ENCODE data around the gene TMEM88. TPM values are rescaled to one million over a fixed set of nuclear protein-coding genes. Genes with fewer than 3 reads are reported as not detected.
A peak's percentile ranks its signal among the peaks of the same experiment; 100 is the strongest.

Gene TMEM88
- total RNA-seq, 1 donor from 2014 or later = 7.1 TPM

DNA sequence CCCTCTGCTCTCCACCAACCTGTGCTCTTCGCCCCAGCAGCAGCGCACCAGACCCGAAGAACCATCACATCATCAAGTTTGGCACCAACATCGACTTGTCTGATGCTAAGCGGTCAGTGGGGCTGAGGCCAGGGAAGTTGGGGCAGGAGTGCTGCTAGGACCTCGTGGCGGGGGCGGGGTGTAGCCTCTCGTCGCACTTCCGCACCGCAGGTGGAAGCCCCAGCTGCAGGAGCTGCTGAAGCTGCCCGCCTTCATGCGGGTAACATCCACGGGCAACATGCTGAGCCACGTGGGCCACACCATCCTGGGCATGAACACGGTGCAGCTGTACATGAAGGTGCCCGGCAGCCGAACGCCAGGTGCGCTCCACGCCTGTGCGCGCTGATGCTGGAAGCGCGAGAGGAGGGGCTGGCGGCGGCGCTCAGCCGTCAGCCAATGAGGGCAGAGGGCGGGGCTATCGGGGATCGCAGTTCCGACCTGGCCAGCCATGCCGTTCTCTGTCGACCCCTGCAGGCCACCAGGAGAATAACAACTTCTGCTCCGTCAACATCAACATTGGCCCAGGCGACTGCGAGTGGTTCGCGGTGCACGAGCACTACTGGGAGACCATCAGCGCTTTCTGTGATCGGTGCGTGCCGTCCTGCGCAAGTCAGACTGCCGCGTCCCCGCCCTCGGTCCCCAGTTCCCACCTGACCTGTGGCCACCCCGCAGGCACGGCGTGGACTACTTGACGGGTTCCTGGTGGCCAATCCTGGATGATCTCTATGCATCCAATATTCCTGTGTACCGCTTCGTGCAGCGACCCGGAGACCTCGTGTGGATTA, 3.2 kb upstream of the TMEM88 start:
- DNase-seq = peak; percentile 92
- H3K4me1 Mint-ChIP-seq = peaks cover 37% of the 10 kb centered on the region
- peak overlapping the region; percentile 71 for H3K27ac Mint-ChIP-seq
- ChIA-PET POLR2A (interaction anchor here (1.3 to 3.9 kb wide), 5 partner anchors 10 to 166 kb away, joined by 4 to 35 read pairs (median 8); partner anchors contain the start of gene KDM6B), CTCF (interaction anchor here (1.0 to 3.2 kb wide), 9 partner anchors 9 to 164 kb away, joined by 3 to 35 read pairs (median 5); partner anchors contain the start of genes KDM6B and TP53)
- H3K4me3 Mint-ChIP-seq = peak overlapping the region; percentile 62
- peaks cover 63% of the 10 kb centered on the region for H3K36me3 Mint-ChIP-seq (ENCODE audit: low read depth)
- intact Hi-C loops (cut with micrococcal nuclease) = loop anchor here (1.0 to 10.0 kb wide), 5 partner anchors 10 to 373 kb away; partner anchors contain the start of gene KDM6B
- H3K27me3 Mint-ChIP-seq = no peaks in the 10 kb centered on the region
- no peaks in the 10 kb centered on the region for H3K9me3 Mint-ChIP-seq
- peak; percentile 94 for ATAC-seq (ENCODE audit: low read depth)
- TF ChIP-seq, protein P1, sequence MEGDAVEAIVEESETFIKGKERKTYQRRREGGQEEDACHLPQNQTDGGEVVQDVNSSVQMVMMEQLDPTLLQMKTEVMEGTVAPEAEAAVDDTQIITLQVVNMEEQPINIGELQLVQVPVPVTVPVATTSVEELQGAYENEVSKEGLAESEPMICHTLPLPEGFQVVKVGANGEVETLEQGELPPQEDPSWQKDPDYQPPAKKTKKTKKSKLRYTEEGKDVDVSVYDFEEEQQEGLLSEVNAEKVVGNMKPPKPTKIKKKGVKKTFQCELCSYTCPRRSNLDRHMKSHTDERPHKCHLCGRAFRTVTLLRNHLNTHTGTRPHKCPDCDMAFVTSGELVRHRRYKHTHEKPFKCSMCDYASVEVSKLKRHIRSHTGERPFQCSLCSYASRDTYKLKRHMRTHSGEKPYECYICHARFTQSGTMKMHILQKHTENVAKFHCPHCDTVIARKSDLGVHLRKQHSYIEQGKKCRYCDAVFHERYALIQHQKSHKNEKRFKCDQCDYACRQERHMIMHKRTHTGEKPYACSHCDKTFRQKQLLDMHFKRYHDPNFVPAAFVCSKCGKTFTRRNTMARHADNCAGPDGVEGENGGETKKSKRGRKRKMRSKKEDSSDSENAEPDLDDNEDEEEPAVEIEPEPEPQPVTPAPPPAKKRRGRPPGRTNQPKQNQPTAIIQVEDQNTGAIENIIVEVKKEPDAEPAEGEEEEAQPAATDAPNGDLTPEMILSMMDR (IDR thresholded peaks at IDR 0.05) = peak; percentile 39

DNA sequence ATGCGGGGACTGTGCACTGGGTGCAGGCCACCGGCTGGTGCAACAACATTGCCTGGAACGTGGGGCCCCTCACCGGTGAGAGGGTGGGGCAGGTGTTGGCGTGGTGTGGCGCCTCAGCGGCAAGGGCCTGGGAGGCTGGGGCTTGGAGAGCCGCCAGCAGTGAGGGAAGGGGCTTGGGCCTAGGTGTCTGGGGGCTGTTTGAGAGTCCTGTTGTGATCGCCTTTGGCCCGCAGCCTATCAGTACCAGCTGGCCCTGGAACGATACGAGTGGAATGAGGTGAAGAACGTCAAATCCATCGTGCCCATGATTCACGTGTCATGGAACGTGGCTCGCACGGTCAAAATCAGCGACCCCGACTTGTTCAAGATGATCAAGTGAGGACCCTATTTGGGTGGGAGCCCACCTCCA, 2.6 kb upstream of the TMEM88 start:
- H3K27ac Mint-ChIP-seq = peak overlapping the region; percentile 71
- no peak overlapping the region for H3K4me3 Mint-ChIP-seq
- ChIA-PET POLR2A (interaction anchor here (1.5 to 3.9 kb wide), 2 partner anchors 17 to 27 kb away, joined by 5 to 35 read pairs; no protein-coding TSS in a partner anchor), CTCF (interaction anchor here (1.4 to 2.2 kb wide), 2 partner anchors 19 to 165 kb away, joined by 3 to 7 read pairs; partner anchors contain the start of genes KDM6B and TP53)
- ATAC-seq (ENCODE audit: low read depth) (no peak), DNase-seq (no peak)
- H3K27me3 Mint-ChIP-seq = no peaks in the 10 kb centered on the region
- peaks cover 35% of the 10 kb centered on the region for H3K4me1 Mint-ChIP-seq
- intact Hi-C loops (cut with micrococcal nuclease) = loop anchor here (10.0 kb wide), 1 partner anchor 373 kb away; no protein-coding TSS in a partner anchor
- TF ChIP-seq, protein P1 (IDR thresholded peaks at IDR 0.05) = no peak
- H3K36me3 Mint-ChIP-seq (ENCODE audit: low read depth) = peaks cover 58% of the 10 kb centered on the region
- no peaks in the 10 kb centered on the region for H3K9me3 Mint-ChIP-seq

DNA sequence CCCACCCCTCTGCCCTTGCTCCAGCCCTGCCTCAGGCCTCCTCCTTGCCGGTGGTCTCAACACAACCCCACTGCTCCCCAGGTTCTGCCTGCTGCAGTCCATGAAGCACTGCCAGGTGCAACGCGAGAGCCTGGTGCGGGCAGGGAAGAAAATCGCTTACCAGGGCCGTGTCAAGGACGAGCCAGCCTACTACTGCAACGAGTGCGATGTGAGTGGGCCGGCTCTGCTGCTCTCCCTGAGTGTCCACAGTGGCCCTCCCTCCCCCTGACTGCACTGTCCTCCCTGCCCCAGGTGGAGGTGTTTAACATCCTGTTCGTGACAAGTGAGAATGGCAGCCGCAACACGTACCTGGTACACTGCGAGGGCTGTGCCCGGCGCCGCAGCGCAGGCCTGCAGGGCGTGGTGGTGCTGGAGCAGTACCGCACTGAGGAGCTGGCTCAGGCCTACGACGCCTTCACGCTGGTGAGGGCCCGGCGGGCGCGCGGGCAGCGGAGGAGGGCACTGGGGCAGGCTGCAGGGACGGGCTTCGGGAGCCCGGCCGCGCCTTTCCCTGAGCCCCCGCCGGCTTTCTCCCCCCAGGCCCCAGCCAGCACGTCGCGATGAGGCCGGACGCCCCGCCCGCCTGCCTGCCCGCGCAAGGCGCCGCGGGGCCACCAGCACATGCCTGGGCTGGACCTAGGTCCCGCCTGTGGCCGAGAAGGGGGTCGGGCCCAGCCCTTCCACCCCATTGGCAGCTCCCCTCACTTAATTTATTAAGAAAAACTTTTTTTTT, 1.8 kb upstream of the TMEM88 start:
- no peaks in the 10 kb centered on the region for H3K27me3 Mint-ChIP-seq
- intact Hi-C loops (cut with micrococcal nuclease) = loop anchor here (10.0 kb wide), 1 partner anchor 372 kb away; no protein-coding TSS in a partner anchor
- CTCF ChIA-PET = interaction anchor here (0.9 to 1.0 kb wide), 2 partner anchors 18 to 109 kb away, joined by 3 read pairs; no protein-coding TSS in a partner anchor
- no peak for ATAC-seq (ENCODE audit: low read depth)
- peaks cover 55% of the 10 kb centered on the region for H3K36me3 Mint-ChIP-seq (ENCODE audit: low read depth)
- POLR2A ChIA-PET = interaction anchor here (0.6 to 3.9 kb wide), 3 partner anchors 11 to 136 kb away, joined by 3 to 35 read pairs (median 5); no protein-coding TSS in a partner anchor
- TF ChIP-seq, protein P1 (IDR thresholded peaks at IDR 0.05) = no peak
- H3K4me1 Mint-ChIP-seq = peaks cover 33% of the 10 kb centered on the region
- H3K9me3 Mint-ChIP-seq = no peaks in the 10 kb centered on the region
- H3K4me3 Mint-ChIP-seq = no peak overlapping the region
- no peak for DNase-seq
- no peak overlapping the region for H3K27ac Mint-ChIP-seq

DNA sequence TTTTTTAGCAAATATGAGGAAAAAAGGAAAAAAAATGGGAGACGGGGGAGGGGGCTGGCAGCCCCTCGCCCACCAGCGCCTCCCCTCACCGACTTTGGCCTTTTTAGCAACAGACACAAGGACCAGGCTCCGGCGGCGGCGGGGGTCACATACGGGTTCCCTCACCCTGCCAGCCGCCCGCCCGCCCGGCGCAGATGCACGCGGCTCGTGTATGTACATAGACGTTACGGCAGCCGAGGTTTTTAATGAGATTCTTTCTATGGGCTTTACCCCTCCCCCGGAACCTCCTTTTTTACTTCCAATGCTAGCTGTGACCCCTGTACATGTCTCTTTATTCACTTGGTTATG, 1.2 kb upstream of the TMEM88 start:
- Mint-ChIP-seq H3K27me3 (no peaks in the 10 kb centered on the region), H3K4me3 (no peak overlapping the region), H3K36me3 (ENCODE audit: low read depth) (peaks cover 53% of the 10 kb centered on the region), H3K9me3 (no peaks in the 10 kb centered on the region), H3K27ac (no peak overlapping the region), H3K4me1 (peaks cover 31% of the 10 kb centered on the region)
- intact Hi-C loops (cut with micrococcal nuclease) = loop anchor here (10.0 kb wide), 1 partner anchor 371 kb away; no protein-coding TSS in a partner anchor
- ATAC-seq (ENCODE audit: low read depth) = no peak
- DNase-seq = no peak
- TF ChIP-seq, protein P1 (IDR thresholded peaks at IDR 0.05) = no peak
- ChIA-PET CTCF (interaction anchor here (0.9 to 1.0 kb wide), 2 partner anchors 19 to 110 kb away, joined by 3 read pairs; no protein-coding TSS in a partner anchor), POLR2A (interaction anchor here (0.6 to 0.9 kb wide), 2 partner anchors 12 to 135 kb away, joined by 3 to 5 read pairs; no protein-coding TSS in a partner anchor)

All from activated B cell treated with CpG ODN at 0.5 μM for 24 hours (primary cell).